Activated naive CD8-positive, alpha-beta T cell treated with anti-CD3 and anti-CD28 coated beads, Interleukin-2, amount 50 U/mL, for 16 hours (primary cell): Measurements from ENCODE around the gene CALHM3.
"Not testable (repeated sequence)": the region's sequence is repeated elsewhere in the genome, so short reads cannot be mapped to it uniquely, and the experiment has no call there.

Source experiments
- DNase-seq: peaks from one replicate; pipeline ENCODE4 v3.0.0-alpha.2; 2020; ENCODE audit warnings: low read depth, low spot score

CALHM3 gene, protein sequence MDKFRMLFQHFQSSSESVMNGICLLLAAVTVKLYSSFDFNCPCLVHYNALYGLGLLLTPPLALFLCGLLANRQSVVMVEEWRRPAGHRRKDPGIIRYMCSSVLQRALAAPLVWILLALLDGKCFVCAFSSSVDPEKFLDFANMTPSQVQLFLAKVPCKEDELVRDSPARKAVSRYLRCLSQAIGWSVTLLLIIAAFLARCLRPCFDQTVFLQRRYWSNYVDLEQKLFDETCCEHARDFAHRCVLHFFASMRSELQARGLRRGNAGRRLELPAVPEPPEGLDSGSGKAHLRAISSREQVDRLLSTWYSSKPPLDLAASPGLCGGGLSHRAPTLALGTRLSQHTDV

DNA sequence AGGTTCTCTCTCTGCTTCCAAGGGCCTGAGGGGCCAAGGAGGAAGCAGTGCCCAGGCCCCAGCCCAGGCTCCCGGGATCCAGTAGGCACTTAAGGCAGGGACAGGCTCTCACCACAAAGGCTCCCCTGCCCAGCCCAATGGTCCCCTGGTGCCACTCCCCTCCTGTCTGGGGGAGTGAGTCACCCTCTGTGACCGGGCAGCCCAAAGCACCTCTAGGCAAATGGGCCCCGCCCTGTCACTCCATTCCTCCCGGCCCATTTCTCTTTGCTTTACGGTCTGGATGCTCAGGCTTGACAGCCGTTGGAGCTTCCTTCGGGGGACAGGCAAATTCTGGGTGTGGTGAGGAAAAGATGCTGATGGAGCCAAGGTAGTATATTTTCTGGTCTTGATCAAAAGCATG, at the start of gene CALHM3:
Gene CALHM3 (minus strand): TSS at position 106 of the 400 bp plus-strand sequence. CDS start 208 bp downstream, outside the sequence.
- DNase-seq: no peak

DNA sequence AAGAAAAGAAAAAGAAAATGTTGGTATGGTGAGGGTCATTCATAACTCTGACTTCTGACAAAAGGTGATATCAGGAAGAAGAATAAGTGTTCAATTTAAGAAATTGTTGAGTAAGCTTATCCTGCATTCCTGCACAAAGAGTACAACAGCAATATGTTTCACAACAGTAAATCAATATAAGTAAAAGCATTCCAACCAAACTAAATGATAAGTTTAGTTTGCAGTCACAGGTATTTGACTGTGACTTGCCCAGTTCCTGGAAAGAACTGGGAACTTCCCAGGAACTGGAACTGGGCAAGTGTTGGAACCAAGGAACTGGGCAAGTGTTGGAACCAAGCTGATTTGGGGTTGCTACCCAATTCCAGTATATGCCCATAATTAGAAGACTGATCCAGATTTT, 49.5 kb upstream of the CALHM3 start:
- no peak for DNase-seq

DNA sequence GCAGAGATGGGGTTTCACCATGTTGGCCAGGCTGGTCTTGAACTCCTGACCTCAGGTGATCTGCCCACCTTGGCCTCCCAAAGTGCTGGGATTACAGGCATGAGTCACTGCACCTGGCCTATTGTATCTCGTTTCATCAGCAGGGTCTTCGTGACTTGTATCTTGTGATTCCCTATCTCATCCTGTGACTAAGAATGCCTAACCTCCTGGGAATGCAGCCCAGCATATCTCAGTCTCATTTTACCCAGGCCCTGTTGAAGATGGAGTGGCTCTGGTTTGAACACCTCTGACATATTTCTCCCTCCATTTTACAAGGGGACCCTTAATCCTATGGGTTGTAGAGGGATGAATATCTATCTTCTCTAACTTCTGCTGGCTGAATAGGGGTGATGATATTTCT, 48.4 kb upstream of the CALHM3 start:
- DNase-seq: not testable (repeated sequence)

DNA sequence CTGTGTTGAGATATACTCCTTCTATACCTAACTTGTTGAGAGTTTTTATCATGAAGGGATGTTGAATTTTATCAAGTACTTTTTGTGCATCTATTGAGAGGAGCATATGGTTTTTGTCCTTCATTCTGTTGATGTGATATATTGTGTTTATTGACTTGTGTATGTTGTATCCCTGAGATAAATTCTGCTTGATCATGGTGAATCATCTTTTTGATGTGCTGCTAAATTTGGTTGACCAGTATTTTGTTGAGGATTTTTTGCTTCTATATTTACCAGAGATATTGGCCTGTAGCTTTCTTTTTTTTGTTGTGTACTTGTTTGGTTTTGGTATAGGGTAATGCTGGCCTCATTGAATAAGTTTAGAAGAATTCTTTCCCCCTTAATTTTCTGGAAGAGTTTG, 46.9 kb upstream of the CALHM3 start:
- DNase-seq: no peak

DNA sequence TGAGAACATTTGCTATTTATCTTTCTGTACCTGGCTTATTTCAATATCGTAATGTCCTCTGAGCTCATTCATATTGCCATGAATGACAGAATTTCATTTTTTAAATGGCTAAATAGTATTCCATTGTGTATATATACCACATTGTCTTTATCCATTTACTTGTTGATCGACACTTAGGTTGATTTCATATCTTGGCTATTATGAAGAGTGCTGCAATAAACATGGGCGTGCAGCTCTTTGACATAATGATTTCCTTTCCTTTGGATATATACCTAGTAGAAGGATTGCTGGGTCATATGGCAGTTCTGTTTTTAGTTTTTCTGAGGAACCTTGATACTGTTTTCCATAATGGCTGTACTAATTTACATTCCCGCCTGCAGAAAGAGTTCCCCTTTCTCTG, 44.6 kb upstream of the CALHM3 start:
- DNase-seq: no peak

DNA sequence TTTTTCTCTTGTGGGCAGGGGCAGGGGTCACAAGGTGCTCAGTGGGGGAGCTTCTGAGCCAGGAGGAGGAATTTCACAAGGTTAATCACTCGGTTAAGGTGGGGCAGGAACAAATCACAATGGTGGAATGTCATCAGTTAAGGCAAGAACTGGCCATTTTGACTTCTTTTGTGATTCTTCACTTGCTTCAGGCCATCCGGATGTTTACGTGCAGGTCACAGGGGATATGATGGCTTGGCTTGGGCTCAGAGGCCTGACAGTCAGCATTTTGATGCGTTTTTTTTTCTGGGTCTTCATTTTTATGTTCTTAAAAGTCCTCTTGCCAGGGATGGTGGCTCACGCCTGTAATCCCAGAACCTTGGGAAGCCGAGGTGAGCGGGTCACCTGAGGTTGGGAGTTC, 43.0 kb upstream of the CALHM3 start:
- DNase-seq: not testable (repeated sequence)

DNA sequence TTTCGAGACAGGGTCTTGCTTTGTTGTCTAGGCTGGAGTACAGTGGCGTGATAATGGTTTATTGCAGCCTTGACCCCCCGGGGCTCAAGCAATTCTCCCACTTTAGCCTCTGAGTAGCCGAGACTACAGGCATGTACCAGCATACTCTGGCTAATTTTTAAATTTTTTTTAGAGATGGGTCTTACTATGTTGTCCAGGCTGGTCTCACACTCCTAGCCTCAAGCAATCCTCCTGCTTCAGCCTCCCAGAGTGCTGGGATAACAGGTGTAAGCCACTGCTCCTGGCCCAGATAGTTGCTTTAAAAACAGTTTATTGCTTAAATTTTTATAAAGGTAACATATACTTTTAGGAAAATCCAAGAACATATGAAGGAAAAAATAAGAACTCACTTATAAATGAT, 40.8 kb upstream of the CALHM3 start:
- DNase-seq: no peak

DNA sequence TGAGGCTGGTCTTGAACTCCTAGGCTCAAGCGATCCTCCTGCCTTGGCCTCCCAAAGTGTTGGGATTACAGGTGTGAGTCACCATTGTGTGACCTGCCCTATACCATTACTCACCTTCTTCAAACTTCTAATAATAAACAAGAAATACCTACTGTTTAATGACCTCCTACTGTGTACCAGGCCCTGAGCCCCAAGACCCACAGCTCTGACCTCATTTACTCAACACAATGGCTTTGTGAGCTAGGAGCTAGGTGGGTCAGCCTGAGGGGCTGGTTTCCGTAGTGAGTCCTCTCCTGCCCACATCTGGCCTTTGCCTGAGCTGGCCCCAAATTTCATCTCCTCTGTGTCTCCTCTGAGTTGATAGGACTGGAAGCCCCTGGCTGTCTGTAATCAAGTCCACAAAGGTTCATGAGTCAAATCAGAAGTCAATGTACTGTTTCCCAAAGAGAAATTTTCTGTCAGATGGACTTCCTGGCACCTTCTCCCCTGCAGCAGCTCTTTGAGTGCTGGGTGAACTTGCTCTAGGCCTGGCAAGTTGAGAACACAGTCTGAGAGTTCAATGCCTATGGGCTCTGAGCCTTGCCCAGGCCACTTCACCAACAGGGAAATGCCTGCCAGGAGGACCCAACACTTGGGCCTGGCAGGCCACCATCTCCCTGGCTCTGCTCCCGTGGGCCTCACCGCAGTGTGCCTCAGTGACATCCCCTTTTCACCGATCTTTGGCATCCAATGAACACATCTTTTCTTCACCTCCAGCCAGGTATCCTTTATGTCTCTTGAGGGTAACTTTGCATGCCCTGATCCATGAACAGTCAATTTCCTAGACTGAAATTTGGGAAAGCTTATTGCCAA, 38.4 kb upstream of the CALHM3 start:
- no peak for DNase-seq

DNA sequence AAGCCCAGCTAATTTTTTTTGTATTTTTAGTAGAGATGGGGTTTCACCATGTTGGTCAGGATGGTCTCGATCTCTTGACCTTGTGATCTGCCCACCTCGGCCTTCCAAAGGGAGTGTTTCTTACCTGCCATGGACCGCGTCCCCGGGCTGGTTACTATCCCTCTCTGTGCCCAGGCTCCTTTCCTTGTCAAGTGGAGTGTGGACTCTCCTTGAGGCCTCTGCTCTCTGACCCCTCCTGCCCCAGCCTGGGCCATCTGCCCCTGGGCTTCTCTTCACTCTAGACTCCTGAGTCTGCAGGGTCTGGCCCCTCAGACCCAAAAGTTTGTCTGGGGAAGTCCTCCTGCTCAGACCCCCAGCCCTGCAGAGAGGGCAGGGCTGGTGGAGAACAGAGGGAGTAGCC, 35.2 kb upstream of the CALHM3 start:
- no peak for DNase-seq

DNA sequence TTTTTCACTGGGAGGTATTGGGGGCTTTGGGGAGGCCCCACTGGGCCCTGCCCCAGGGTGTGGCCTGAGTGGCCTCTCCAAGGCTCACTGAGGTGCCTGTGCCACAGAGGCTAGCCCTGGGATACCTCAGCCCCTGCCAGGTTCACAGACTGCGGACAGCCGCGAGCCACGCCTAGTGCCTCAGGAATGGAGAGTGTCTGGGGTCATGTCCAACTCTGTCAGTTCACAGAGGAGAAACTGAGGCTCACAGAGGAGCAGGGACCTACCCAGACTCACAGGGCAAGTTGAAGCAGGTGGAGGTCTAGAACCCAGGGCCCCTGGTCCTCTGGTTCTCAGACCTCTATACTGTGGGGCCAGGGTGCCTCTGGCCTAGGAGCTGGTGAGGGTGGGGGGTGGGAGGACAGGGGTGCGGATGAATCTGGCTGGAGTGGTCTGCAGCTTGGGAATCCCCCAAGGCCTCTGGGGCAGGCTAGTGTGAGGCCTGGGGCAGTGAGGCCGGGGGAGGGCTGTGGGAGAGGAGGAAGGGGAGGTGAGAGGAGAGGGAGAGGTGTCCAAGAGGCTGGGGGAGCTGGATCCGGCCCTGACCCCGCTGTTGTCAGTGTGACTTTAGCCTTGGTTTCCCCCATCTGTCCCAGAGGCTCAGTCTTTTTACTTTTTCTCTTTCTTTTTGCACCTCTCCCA, 34.5 kb upstream of the CALHM3 start:
- no peak for DNase-seq

DNA sequence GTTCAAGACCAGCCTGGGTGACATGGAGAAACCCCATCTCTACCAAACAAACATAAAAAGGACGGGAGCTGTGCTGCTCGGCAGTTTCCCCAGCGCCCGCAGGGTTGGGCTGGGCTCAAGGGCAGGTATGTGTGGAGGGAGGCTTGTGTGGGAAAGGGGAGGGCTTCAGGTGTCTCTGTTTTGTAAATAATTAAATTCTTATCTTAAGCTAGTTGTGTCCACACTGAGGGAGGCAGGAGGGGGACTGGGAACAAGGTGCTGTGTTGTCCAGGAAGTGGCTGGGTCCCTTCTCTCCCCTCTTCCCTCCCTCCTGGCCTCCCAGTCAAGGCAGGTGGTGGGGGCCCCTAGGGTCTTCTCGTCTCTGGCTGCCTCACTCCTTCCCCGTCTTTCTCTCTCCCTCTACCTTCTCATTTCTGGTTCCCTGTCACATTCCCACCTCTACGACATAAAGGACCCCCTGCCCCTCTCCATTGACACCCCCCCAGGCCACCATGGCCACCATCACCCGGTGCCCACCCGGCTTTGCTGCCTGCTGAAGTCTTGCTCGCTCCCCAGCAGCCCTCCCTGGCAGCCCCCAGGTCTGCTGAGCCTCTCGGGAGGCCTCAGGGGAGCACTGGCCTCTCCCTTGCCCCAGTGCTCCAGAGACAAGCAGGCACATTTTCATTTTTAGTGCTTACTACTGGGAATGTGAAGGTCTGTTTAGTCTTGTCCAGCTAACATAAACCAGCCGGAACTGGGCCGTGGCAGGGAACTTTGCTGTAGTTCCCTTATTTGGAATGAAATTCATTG, 33.7 kb upstream of the CALHM3 start:
- no peak for DNase-seq

DNA sequence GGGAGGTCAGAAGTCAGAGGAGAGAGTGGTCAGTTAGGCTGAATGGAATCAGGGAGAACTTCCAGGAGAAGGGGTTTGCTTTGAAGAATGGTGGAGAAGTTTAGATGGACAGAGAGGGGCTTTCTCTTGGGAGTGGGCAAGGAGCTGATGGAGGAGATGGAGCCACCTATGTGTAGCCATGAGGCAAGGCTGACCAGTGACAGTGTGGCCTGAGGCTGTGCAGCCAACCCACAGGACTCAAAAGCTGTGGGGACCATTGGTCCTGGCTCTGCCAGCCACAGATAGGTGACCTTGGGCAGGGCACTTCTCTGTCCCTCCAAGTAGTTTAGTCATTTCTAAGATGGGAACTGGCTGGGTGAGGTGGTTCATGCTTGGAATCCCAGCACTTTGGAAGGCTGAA, 33.1 kb upstream of the CALHM3 start:
- no peak for DNase-seq

DNA sequence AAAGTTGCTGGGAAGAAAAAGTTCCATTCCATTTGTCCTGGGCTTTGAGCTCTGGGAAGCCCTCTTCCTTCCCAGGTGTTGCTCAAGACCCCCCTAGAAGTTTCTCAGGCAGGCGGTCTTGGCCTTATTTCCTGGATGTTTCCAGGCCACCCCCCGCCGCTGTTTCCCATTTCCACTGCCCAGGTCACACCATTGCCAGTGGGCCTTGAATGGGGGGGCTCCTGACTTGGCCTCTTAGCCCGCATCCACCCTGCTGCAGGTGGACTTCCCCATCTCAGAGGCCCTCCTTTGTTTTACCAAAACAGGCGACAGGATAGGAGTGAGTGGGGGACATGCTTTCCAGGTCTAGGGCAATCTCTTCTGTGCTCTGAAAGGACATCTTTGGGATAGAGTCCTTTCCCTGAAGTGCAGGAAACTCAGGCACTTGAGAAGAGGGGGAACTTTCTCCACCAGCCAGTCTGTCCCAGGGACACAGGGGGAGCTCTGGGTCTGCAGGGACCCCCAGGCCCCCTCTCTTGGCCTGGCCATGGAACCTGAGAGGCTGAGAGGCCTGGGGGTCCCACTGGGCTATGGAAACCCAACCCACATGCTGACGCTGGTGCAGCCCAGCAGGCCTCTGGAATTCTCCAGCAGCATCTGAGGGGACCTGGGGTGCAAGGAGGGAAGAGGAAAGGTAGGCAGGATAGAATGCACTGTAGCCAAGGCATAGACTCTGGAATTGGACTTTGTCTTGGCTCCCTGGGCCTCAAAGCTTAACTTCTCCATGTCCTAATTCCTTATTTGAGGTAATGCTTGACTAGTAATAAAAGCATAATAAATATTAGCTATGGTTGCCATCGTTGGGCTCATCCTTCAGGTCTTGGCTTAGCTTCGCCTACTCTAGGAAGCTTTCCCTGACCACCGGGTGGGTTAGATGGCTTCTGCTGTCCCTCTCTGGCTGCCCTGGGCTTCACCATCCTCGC, 32.0 kb upstream of the CALHM3 start:
- no peak for DNase-seq

DNA sequence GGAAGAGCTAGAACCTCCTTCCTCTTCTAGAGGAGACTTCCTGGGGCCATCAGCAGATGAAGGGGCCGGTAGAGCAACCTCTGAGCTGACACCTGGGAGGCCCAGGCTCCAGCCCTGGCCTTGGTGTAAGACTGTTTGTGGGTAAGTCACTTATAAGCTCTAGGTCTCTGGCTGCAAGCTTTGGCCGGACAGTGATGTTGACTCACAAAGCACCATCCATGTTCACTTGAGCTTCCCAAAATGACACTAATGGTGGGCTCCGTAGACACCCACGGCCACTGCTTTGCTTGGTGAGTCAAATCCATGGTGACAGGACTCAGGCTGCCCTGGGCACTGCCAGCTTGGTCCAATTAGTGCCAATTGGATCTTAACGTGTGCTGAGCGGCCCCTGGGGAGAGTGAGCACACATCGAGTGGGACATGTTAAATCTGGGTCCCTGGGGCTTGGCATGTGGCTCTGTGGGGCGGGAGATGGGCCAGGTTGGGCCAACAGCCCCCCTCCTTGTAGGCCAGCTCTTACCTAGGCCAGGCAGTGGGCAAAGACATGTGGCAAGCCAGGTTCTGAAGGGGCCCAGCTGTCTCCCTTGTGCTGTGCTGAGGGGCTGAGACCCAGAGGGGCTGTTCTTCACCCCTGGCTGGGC, 31.1 kb upstream of the CALHM3 start:
- DNase-seq: no peak

DNA sequence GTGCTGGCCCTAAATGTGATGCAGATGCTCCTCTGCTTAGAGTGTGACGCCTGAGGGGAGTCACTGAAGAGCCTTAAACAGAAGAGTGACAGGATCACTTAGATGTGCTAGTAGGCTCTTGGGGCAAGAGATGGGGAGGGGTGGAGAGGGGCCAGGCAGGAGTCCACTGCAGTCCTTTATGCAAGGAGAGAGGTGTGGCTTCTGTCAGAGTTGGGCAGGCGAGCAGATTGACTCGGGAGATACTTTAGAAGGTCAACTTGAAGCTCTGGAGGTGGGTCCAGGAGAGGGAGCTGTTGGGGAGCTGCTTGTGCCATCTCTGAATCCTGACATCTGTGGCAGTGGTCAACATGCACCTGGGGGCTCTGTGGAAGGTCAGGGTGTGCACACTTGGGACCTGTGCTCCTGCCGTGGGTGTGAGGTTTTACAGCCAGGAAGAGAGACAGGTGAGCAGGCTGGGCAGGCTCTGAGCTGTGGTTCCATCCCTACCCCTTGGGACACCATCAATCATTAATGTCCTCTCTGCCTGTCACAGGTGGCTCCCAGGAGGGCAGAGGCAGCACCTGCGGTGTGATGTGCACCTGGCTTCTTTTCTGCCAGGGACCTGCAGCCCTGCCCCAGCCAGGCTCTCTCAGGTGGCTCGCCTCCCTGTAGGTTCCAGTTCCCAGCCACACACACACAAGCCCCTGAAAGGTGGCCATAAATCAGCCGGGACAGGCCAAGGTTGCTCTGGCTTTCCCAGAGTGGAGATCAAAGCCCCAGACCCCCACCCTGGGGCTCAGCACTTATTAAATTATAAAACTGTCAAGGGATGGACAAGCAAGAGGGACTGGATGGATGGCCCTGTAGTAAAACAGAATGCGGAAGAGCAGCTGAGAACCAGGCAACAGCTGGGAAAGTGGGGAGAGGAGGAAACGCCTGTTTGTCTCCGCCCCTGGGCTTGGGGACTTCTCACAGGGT, 28.5 kb upstream of the CALHM3 start:
- no peak for DNase-seq

DNA sequence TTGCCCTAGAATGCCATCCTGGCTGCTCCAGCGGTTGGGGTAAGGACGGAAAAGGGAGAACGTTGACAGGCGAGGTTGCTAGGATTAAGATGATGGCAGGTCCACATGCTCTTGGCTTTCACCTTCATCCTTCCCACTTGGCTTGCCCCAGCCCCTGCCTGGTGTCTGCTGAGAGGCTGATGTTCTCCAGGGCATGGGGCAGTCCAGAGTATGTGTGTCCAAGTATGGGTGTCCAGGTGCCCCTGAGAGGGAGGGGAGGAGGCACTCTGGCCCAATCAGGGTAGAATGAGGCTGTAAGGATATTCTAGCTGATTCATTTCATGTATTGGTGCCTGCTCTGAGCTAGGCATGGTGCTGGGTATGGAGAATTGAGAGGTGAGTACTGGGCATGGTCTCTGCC, 27.0 kb upstream of the CALHM3 start:
- no peak for DNase-seq

DNA sequence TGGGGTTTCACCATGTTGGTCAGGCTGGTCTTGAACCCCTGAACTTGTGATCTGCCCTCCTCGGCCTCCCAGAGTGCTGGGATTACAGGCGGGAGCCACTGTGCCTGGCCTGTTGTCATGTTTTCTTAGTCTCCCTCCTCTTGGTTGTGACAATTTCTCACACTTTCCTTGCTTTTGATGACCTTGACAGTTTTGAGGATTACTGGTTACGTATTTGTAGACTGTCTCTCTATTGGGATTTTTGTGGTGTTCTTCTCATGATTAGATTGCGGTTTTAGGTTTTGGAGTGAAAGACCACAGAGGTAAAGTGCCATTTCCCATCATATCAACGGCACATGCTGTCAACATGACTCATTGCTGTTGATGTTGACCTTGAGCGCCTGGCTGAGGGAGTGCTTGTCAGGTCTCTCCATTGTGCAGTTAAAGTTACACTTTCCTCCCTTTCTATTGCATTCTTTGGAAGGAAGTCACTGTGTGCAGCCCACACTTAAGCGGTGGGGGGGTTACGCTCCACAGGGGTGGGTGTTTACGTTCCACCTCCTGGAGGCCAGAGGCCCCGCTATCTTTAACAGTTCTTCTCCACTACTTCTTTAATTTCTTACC, 25.2 kb upstream of the CALHM3 start:
- no peak for DNase-seq

DNA sequence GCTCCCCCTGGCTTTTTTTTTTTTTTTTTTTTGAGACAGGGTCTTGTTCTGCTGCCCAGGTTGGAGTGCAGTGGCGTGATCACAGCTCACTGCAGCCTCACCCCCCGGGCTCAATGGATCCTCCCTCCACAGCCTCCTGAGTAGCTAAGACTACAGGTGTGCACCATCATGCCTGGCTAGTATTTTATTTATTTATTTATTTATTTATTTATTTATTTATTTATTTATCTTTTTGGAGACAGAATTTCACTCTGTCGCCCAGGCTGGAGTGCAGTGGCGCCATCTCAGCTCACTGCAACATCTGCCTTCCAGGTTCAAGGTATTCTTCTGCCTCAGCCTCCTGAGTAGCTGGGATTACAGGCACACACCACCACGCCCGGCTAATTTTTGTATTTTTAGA, 24.7 kb upstream of the CALHM3 start:
- not testable (repeated sequence) for DNase-seq
